OCI-LY1 (cell line): ENCODE measurements around the gene CLDN20.

ENCODE experiments used
- H2AFZ ChIP-seq: fragments of 200-600 bp; sonication (generic), shearing (Covaris generic); 2 replicates; pipeline ENCODE4 v1.6.0; 2014; ENCODE audit warnings: antibody characterized with exemption, mild to moderate bottlenecking, low read length
- H3F3A ChIP-seq: fragments of 200-600 bp; sonication (generic), shearing (Covaris generic); 2 replicates; pipeline ENCODE4 v1.6.0; 2014; ENCODE audit warnings: mild to moderate bottlenecking, antibody characterized with exemption, low read length, moderate library complexity; ENCODE audit not compliant: insufficient read depth
- H3K27ac ChIP-seq: fragments of 200-600 bp; sonication (generic); 2 replicates; pipeline ENCODE4 v1.5.1; 2014; ENCODE audit warnings: low read length, mixed run types, mild to moderate bottlenecking, low read depth; ENCODE audit not compliant: poor library complexity, severe bottlenecking
- H3K27me3 ChIP-seq: fragments of 200-600 bp; sonication (generic); 2 replicates; pipeline ENCODE4 v1.6.0; 2014; ENCODE audit warnings: antibody characterized with exemption, mild to moderate bottlenecking, low read length, moderate library complexity; ENCODE audit not compliant: insufficient read depth
- H3K36me3 ChIP-seq: fragments of 200-600 bp; sonication (generic); 2 replicates; pipeline ENCODE4 v1.6.1; 2014; ENCODE audit warnings: mild to moderate bottlenecking, antibody characterized with exemption, low read length, moderate library complexity, mixed read lengths; ENCODE audit not compliant: insufficient read depth
- H3K4me1 ChIP-seq: fragments of 200-600 bp; sonication (generic); 2 replicates; pipeline ENCODE4 v1.5.1; 2014; ENCODE audit warnings: mild to moderate bottlenecking, low read length, moderate library complexity; ENCODE audit not compliant: insufficient read depth, severe bottlenecking
- H3K4me2 ChIP-seq: fragments of 200-600 bp; sonication (generic), shearing (Covaris generic); 2 replicates; pipeline ENCODE4 v1.6.1; 2014; ENCODE audit warnings: low read length
- H3K4me3 ChIP-seq: fragments of 200-600 bp; sonication (generic); 2 replicates; pipeline ENCODE4 v1.5.1; 2014; ENCODE audit warnings: low read length, low read depth, mild to moderate bottlenecking, mixed read lengths; ENCODE audit not compliant: poor library complexity, severe bottlenecking
- H3K79me2 ChIP-seq: fragments of 200-600 bp; shearing (Covaris generic); 2 replicates; pipeline ENCODE4 v1.6.1; 2016; ENCODE audit warnings: mixed run types, low read length, mixed read lengths; ENCODE audit not compliant: insufficient read depth
- H3K9ac ChIP-seq: fragments of 200-600 bp; sonication (generic), shearing (Covaris generic); 2 replicates; pipeline ENCODE4 v1.6.1; 2014; ENCODE audit warnings: mild to moderate bottlenecking, low read length, mixed read lengths
- H3K9me2 ChIP-seq: fragments of 200-600 bp; sonication (generic), shearing (Covaris generic); 2 replicates; pipeline ENCODE4 v1.6.1; 2014; ENCODE audit warnings: low read depth, mild to moderate bottlenecking, low read length, mixed read lengths
- H3K9me3 ChIP-seq: fragments of 200-600 bp; shearing (Covaris generic); 2 replicates; pipeline ENCODE4 v1.6.1; 2014; ENCODE audit warnings: low read length, mixed read lengths
- H4K20me1 ChIP-seq: fragments of 200-600 bp; sonication (generic), shearing (Covaris generic); 2 replicates; pipeline ENCODE4 v1.6.0; 2016; ENCODE audit warnings: mild to moderate bottlenecking, low read length; ENCODE audit not compliant: insufficient read depth
- CTCF ChIP-seq: fragments of 200-600 bp; sonication (generic), shearing (Covaris generic); IDR thresholded peaks from 2 replicates; pipeline ENCODE4 v1.5.1; 2017; ENCODE audit warnings: mild to moderate bottlenecking, antibody characterized with exemption, low read length, moderate library complexity, mixed read lengths
- EZH2 ChIP-seq: fragments of 200-600 bp; sonication (generic), shearing (Covaris generic); IDR thresholded peaks from 2 replicates; pipeline ENCODE4 v1.8.0; 2017; ENCODE audit warnings: borderline replicate concordance, mixed run types, mild to moderate bottlenecking, antibody characterized with exemption, low read length, moderate library complexity, mixed read lengths

Gene CLDN20

DNA sequence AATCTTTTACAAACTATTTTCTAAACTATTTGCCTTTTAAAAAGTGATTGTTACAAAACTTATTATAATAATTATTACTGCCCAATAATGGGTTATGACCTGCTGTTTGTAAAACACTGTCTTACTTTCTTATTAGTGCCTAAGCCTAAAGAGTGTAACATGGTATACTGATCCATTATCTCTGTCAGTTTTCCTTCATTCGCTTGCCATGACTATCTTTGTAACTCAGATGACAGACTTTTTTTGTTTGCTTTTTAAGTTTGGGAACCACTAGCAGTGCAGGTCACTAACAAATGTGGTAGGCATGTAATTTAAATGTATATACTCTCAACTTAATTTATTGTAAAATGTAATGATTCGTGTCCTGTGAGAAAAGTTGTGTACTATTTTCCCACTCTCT lies 60.4 kb downstream of the CLDN20 start:
- no peaks in the 10 kb centered on the region for H3K9me2 ChIP-seq
- no peaks in the 10 kb centered on the region for H3K27me3 ChIP-seq
- H3K4me3 ChIP-seq = no peak overlapping the region
- TF ChIP-seq CTCF = no peak
- TF ChIP-seq EZH2 = no peak
- no peak overlapping the region for H2AFZ ChIP-seq
- peaks cover 17% of the 10 kb centered on the region for H3K4me1 ChIP-seq
- H3K4me2 ChIP-seq = no peak overlapping the region
- no peaks in the 10 kb centered on the region for H3K79me2 ChIP-seq
- no peaks in the 10 kb centered on the region for H3F3A ChIP-seq
- H3K36me3 ChIP-seq = no peaks in the 10 kb centered on the region
- no peak overlapping the region for H3K9ac ChIP-seq
- no peaks in the 10 kb centered on the region for H4K20me1 ChIP-seq
- H3K9me3 ChIP-seq = no peaks in the 10 kb centered on the region
- H3K27ac ChIP-seq = no peak overlapping the region

GRCh38 chr6:155324993-155325392 lies 61.2 kb downstream of the CLDN20 start:
- Histone ChIP-seq H3F3A (no peaks in the 10 kb centered on the region), H3K4me1 (peaks cover 18% of the 10 kb centered on the region), H3K9me2 (no peaks in the 10 kb centered on the region), H2AFZ (no peak overlapping the region), H3K9ac (no peak overlapping the region), H3K9me3 (no peaks in the 10 kb centered on the region), H3K4me3 (no peak overlapping the region), H4K20me1 (no peaks in the 10 kb centered on the region), H3K4me2 (no peak overlapping the region), H3K27ac (no peak overlapping the region), H3K27me3 (no peaks in the 10 kb centered on the region), H3K79me2 (no peaks in the 10 kb centered on the region), H3K36me3 (no peaks in the 10 kb centered on the region)
- no peak for TF ChIP-seq CTCF
- TF ChIP-seq EZH2 = no peak

GRCh38 chr6:155325700-155326516 lies 62.1 kb downstream of the CLDN20 start:
- no peaks in the 10 kb centered on the region for H4K20me1 ChIP-seq
- no peaks in the 10 kb centered on the region for H3K9me3 ChIP-seq
- H3K4me1 ChIP-seq = peaks cover 18% of the 10 kb centered on the region
- no peaks in the 10 kb centered on the region for H3K27me3 ChIP-seq
- H3K4me3 ChIP-seq = no peak overlapping the region
- H3K79me2 ChIP-seq = no peaks in the 10 kb centered on the region
- H3K36me3 ChIP-seq = no peaks in the 10 kb centered on the region
- H3K4me2 ChIP-seq = no peak overlapping the region
- no peak overlapping the region for H2AFZ ChIP-seq
- no peak overlapping the region for H3K27ac ChIP-seq
- no peak overlapping the region for H3K9ac ChIP-seq
- no peaks in the 10 kb centered on the region for H3K9me2 ChIP-seq
- TF ChIP-seq EZH2 = no peak
- TF ChIP-seq CTCF = no peak
- H3F3A ChIP-seq = no peaks in the 10 kb centered on the region
